HT1080 (cell line): ENCODE measurements around the gene C15orf40. TPM values are rescaled to one million over a fixed set of nuclear protein-coding genes. Genes with fewer than 3 reads are reported as not detected.

Source experiments
- DNase-seq: peaks from one replicate; pipeline ENCODE4 v3.0.0-alpha.2; 2015; ENCODE audit warnings: low read depth
- total RNA-seq: library from RNA; depleted of rRNA; stranded (reverse); fragments of >200 nt; shearing (Covaris generic); gene quantifications from 2 replicates; pipeline ENCODE4 v1.2.3, GENCODE V29; 2014

C15orf40 gene
- total RNA-seq, 1 experiment from 2014 or later: 58.0 TPM

GRCh38 chr15:82995076-82995475 lies 16.4 kb downstream of the C15orf40 start:
- DNase-seq: no peak

GRCh38 chr15:82993144-82993543 lies 18.3 kb downstream of the C15orf40 start:
- DNase-seq: no peak

GRCh38 chr15:82992436-82992998 lies 18.9 kb downstream of the C15orf40 start:
- DNase-seq: no peak

GRCh38 chr15:82986442-82986780 lies 25.0 kb downstream of the C15orf40 start:
- DNase-seq: no peak

- peak; percentile 89 for DNase-seq
Measured at GRCh38 chr15:82985688-82986441, 25.6 kb downstream of the C15orf40 start, which contains the start of gene RAMAC. Gene RAMAC, plus strand, starts transcription at chr15:82986210. Its CDS starts 2,809 bp downstream, at chr15:82989019.

GRCh38 chr15:82980981-82981380 lies 30.5 kb downstream of the C15orf40 start:
- no peak for DNase-seq

- no peak for DNase-seq
Measured at GRCh38 chr15:82979726-82980125, 31.7 kb downstream of the C15orf40 start.

- DNase-seq: no peak
Measured at GRCh38 chr15:82978438-82978837, 33.0 kb downstream of the C15orf40 start.

GRCh38 chr15:82977076-82977475 lies 34.4 kb downstream of the C15orf40 start:
- DNase-seq: no peak

- no peak for DNase-seq
Measured at GRCh38 chr15:82972990-82973389, 38.4 kb downstream of the C15orf40 start.

GRCh38 chr15:82971218-82971984 lies 40.0 kb downstream of the C15orf40 start:
- DNase-seq: no peak

GRCh38 chr15:82970696-82971095 lies 40.7 kb downstream of the C15orf40 start:
- DNase-seq: no peak

- DNase-seq: no peak
Measured at GRCh38 chr15:82970078-82970686, 41.3 kb downstream of the C15orf40 start.

- DNase-seq: no peak
Measured at GRCh38 chr15:82969353-82969752, 42.1 kb downstream of the C15orf40 start.

- peak; percentile 59 for DNase-seq
Measured at GRCh38 chr15:82968066-82968465, 43.4 kb downstream of the C15orf40 start.

GRCh38 chr15:82966671-82967071 lies 44.8 kb downstream of the C15orf40 start:
- no peak for DNase-seq

GRCh38 chr15:82964890-82965289 lies 46.5 kb downstream of the C15orf40 start:
- DNase-seq: no peak

GRCh38 chr15:82963471-82964341 lies 47.7 kb downstream of the C15orf40 start:
- DNase-seq: no peak

- no peak for DNase-seq
Measured at GRCh38 chr15:82960766-82961165, 50.7 kb downstream of the C15orf40 start.

- no peak for DNase-seq
Measured at GRCh38 chr15:82959423-82959822, 52.0 kb downstream of the C15orf40 start.

GRCh38 chr15:82958638-82959037 lies 52.8 kb downstream of the C15orf40 start:
- no peak for DNase-seq
